RWPE1 (cell line): Measurements from ENCODE around the gene PLA2G5.
A peak's percentile ranks its signal among the peaks of the same experiment; 100 is the strongest.
"Not testable (repeated sequence)": the region's sequence is repeated elsewhere in the genome, so short reads cannot be mapped to it uniquely, and the experiment has no call there.

ENCODE experiments used
- CTCF ChIA-PET: fragments of 350-600 bp; sonication (Branson Sonifier 250); formaldehyde crosslinking; extraction: SDS; loops from one replicate; lab custom pipeline; 2021; lab: Yijun Ruan, JAX
- POLR2A ChIA-PET: fragments of 400-600 bp; formaldehyde crosslinking; extraction: SDS; loops from one replicate; lab custom pipeline; 2020; ENCODE audit warnings: antibody characterized with exemption; ENCODE audit not compliant: low non-redundant PET; lab: Yijun Ruan, JAX
- DNase-seq: peaks from one replicate; pipeline ENCODE4 v3.0.0; 2012; ENCODE audit warnings: low spot score
- H3K27ac ChIP-seq: fragments of 450-650 bp; 2 replicates; pipeline ENCODE4 v1.5.1; 2017
- TF ChIP-seq, protein P1 (sequence below): fragments of 450-650 bp; conservative IDR thresholded peaks from 2 replicates; pipeline ENCODE4 v1.5.1; 2017; ENCODE audit warnings: low read depth, mild to moderate bottlenecking

PLA2G5 gene

DNA sequence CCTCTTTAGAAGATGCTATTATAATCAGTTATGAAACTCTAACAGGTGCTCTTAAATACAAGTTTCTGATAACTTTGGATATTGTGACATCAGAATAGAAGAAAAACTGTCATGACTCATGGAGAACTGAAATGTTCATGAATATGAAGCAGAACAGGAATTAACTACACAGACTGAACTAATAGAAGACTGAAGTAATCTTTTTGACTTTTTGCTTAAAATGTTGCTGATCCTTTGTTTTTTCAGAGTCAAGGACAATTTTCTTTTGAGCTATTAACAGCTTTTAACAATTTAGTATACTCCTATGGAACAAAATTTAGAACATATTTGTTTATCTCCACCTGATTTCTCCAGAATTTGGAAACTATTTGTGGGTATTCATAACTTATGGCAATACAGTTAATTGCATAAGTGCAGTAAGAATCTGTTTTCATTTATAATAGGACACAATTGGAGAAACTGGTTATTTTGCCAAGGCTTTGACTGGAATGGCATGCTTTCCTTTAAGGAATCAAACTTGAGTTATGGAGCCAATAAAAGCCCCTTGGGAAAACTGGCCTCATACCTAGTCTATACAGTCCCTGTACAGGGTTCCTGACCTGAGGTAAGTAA is 18.7 kb upstream of the PLA2G5 start:
- no peak overlapping the region for H3K27ac ChIP-seq
- POLR2A ChIA-PET, result interaction anchor here (0.6 kb wide), 1 partner anchor 35 kb away, joined by 3 read pairs; no protein-coding TSS in a partner anchor
- CTCF ChIA-PET, result no interaction called here
- TF ChIP-seq, protein P1, sequence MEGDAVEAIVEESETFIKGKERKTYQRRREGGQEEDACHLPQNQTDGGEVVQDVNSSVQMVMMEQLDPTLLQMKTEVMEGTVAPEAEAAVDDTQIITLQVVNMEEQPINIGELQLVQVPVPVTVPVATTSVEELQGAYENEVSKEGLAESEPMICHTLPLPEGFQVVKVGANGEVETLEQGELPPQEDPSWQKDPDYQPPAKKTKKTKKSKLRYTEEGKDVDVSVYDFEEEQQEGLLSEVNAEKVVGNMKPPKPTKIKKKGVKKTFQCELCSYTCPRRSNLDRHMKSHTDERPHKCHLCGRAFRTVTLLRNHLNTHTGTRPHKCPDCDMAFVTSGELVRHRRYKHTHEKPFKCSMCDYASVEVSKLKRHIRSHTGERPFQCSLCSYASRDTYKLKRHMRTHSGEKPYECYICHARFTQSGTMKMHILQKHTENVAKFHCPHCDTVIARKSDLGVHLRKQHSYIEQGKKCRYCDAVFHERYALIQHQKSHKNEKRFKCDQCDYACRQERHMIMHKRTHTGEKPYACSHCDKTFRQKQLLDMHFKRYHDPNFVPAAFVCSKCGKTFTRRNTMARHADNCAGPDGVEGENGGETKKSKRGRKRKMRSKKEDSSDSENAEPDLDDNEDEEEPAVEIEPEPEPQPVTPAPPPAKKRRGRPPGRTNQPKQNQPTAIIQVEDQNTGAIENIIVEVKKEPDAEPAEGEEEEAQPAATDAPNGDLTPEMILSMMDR, result no peak
- no peak for DNase-seq

DNA sequence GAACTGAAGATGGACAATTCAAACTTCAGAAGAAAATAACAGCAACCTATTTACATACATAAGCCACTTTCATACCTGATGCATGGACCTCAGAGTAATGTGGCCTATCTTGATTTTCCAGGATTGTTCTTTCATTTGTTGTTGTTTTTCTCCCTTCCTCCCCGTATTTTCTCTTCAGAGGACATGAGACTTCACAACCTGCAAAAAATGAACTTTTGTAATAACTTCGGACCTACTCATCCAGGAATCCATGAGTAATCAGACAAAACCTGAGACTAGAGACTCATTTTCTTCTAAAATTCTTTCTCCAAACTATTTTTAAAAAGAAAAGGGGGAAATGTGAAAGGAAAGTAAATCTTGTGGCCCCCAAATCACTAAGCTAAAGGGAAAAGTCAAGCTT is 17.6 kb upstream of the PLA2G5 start:
- ChIA-PET POLR2A (no interaction called here), CTCF (no interaction called here)
- no peak overlapping the region for H3K27ac ChIP-seq
- TF ChIP-seq, protein P1, result no peak
- DNase-seq, result no peak

DNA sequence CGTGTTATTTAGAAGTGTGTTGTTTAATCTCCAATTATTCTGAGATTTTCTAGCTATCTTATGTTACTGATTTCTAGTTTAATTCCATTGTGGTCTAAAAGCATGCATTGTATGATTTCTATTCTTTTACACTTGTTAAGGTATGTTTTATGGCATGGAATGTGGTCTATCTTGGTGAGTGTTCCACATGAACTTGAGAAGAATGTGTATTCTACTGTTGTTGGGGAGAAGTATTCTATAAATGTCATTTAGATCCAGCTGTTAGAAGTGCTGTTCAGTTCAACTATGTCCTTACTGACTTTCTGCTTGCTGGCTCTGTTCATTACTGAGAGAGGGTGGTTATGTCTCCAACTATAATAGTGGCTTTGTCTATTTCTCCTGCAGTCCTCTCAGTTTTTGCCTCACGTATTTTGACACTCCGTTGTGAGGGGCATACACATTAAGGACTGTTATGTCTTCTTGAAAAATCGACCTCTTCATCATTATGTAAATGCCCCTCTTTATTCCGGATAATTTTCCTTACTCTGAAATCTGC is 12.0 kb upstream of the PLA2G5 start:
- H3K27ac ChIP-seq, result no peak overlapping the region
- no peak for DNase-seq
- ChIA-PET CTCF (interaction anchor here (1.0 kb wide), 1 partner anchor 298 kb away, joined by 3 read pairs; no protein-coding TSS in a partner anchor), POLR2A (no interaction called here)
- TF ChIP-seq, protein P1, result no peak

DNA sequence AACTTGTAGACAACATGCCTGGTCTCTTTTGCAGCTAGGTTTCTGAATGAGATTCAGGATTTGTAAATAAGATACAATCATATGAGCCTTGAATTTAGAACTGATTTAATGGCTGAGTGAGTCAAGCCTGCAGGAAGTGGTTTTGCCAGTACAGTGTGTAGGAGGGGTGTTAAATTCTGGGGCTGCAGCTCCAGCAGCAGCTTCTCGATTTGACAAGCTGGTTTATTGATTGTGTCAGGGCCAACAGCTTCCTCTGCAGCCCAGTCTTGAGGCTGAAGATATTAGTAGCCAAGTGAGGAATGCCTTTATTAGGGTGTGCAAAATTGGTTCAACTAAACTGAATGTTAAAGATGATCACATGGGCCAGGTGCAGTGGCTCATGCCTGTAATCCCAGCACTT is 11.5 kb upstream of the PLA2G5 start:
- no peak overlapping the region for H3K27ac ChIP-seq
- ChIA-PET CTCF (no interaction called here), POLR2A (no interaction called here)
- peak; percentile 59 for DNase-seq
- TF ChIP-seq, protein P1, result no peak

DNA sequence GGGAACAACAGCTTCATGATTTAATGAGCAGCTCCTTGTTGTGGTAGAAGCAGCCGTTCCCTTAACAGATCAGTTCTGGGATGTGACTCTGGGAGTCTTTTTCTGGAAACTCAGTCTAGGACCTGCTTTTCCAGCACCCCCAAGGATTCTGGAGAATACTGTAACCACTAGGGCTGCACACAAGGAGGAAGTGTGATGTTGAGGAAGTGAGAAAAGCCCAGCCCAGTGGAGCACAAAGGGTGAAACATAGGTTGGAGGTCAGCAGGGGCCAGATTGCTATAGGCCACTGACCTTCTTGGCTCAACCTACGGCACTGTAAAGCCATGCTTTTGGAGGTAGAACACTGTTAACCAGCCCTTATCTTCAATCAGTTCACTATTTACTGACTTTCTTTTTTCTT is 10.1 kb upstream of the PLA2G5 start:
- TF ChIP-seq, protein P1, result no peak
- ChIA-PET POLR2A (no interaction called here), CTCF (no interaction called here)
- no peak for DNase-seq
- no peak overlapping the region for H3K27ac ChIP-seq

DNA sequence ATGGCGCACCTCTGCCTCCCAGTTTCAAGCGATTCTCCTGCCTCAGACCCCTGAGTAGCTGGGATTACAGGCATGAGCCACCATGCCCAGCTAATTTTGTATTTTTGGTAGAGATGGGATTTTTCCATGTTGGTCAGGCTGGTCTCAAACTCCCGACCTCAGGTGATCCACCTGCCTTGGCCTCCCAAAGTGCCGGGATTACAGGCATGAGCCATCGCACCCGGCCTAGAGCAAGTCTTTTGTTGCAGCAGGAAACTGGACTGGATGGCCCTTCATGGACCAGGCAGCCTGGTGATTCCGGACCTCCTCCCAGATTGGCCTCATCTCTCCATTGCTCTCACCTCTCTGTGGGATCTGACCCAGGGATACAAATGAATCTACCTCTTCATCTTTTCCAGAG is 9.2 kb upstream of the PLA2G5 start:
- POLR2A ChIA-PET, CTCF ChIA-PET, H3K27ac ChIP-seq, DNase-seq: not testable (repeated sequence)

DNA sequence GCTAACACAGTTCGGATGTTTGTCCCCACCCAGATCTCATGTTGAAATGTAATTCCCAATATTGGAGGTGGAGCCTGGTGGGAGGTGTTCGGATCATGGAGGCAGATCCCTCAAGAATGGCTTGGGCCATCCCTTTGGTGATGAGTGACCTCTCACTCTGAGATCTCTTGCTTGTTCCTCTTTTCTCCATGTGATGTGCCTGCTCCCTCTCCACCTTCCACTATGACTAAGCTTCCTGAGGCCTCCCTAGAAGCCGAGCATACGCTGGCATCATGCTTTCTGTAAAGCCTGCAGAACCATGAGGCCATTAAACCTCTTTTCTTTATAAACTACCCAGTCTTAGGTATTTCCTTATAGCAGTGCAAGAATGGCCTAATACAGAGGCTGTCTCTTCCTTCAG is 8.1 kb upstream of the PLA2G5 start:
- H3K27ac ChIP-seq, result no peak overlapping the region
- ChIA-PET POLR2A (no interaction called here), CTCF (no interaction called here)
- DNase-seq, result no peak
- TF ChIP-seq, protein P1, result no peak
